HG02571 (cell line): ENCODE data around the gene ELK3.

ENCODE experiments used
- ATAC-seq: cut with Tn5 transposase; IDR thresholded peaks from one replicate; pipeline ENCODE4 v1.9.1; 2021; ENCODE audit warnings: mild to moderate bottlenecking, moderate library complexity; ENCODE audit not compliant: unreplicated experiment

ELK3 gene

GRCh38 chr12:96233939-96234461 is 39.8 kb downstream of the ELK3 start:
- no peak for ATAC-seq

- no peak for ATAC-seq
Measured at GRCh38 chr12:96234591-96235483, 40.7 kb downstream of the ELK3 start.

GRCh38 chr12:96235484-96235826 is 41.3 kb downstream of the ELK3 start:
- ATAC-seq = no peak

- no peak for ATAC-seq
Measured at GRCh38 chr12:96236221-96236822, 42.1 kb downstream of the ELK3 start.

GRCh38 chr12:96237035-96237434 is 42.9 kb downstream of the ELK3 start:
- no peak for ATAC-seq

GRCh38 chr12:96237465-96238077 is 43.4 kb downstream of the ELK3 start:
- ATAC-seq = no peak

GRCh38 chr12:96238336-96239047 is 44.3 kb downstream of the ELK3 start:
- no peak for ATAC-seq

GRCh38 chr12:96239711-96240635 is 45.8 kb downstream of the ELK3 start:
- ATAC-seq = no peak

- ATAC-seq = no peak
Measured at GRCh38 chr12:96240656-96241055, 46.5 kb downstream of the ELK3 start.

GRCh38 chr12:96241431-96241830 is 47.3 kb downstream of the ELK3 start:
- ATAC-seq = no peak

GRCh38 chr12:96241846-96242256 is 47.7 kb downstream of the ELK3 start:
- ATAC-seq = no peak

- ATAC-seq = no peak
Measured at GRCh38 chr12:96242597-96242996, 48.4 kb downstream of the ELK3 start.

GRCh38 chr12:96244826-96245225 is 50.7 kb downstream of the ELK3 start:
- ATAC-seq = no peak

- ATAC-seq = no peak
Measured at GRCh38 chr12:96246926-96247505, 52.8 kb downstream of the ELK3 start.

- ATAC-seq = no peak
Measured at GRCh38 chr12:96247563-96247962, 53.4 kb downstream of the ELK3 start.

GRCh38 chr12:96248136-96248931 is 54.2 kb downstream of the ELK3 start:
- ATAC-seq = no peak

- ATAC-seq = no peak
Measured at GRCh38 chr12:96249196-96250118, 55.3 kb downstream of the ELK3 start.
